Inflammatory macrophage treated with lipopolysaccharide for 4 hours (primary cell): Measurements from ENCODE around the gene SLC16A13.
"Not testable (repeated sequence)": the region's sequence is repeated elsewhere in the genome, so short reads cannot be mapped to it uniquely, and the experiment has no call there.

Source experiments
- DNase-seq: peaks from one replicate; pipeline ENCODE4 v3.0.0-alpha.2; 2020

The SLC16A13 gene

GRCh38 chr17:7035591-7036368, at the start of gene SLC16A13:
SLC16A13 (plus strand) TSS chr17:7036015; CDS start chr17:7036383, 368 bp downstream.
- DNase-seq, result peak; percentile 96

GRCh38 chr17:6986676-6987075, 49.1 kb upstream of the SLC16A13 start:
- no peak for DNase-seq

GRCh38 chr17:6989779-6990178, 46.0 kb upstream of the SLC16A13 start:
- DNase-seq, result no peak

GRCh38 chr17:6993613-6994056, 42.2 kb upstream of the SLC16A13 start:
- DNase-seq, result not testable (repeated sequence)

GRCh38 chr17:6994118-6994598, 41.7 kb upstream of the SLC16A13 start:
- no peak for DNase-seq

GRCh38 chr17:6994666-6995256, 41.1 kb upstream of the SLC16A13 start:
- DNase-seq, result no peak

- no peak for DNase-seq
These were observed 40.1 kb upstream of the SLC16A13 start, which contains the start of gene ALOX12 for GRCh38 chr17:6995500-6996255. ALOX12 (plus strand) TSS chr17:6996049; CDS start chr17:6996118, 69 bp downstream.

GRCh38 chr17:6996256-6997011, 39.4 kb upstream of the SLC16A13 start:
- DNase-seq, result no peak

GRCh38 chr17:6997171-6997570, 38.6 kb upstream of the SLC16A13 start:
- DNase-seq, result no peak

- DNase-seq, result no peak
These were observed 36.8 kb upstream of the SLC16A13 start for GRCh38 chr17:6998855-6999508.

GRCh38 chr17:7001318-7001961, 34.4 kb upstream of the SLC16A13 start:
- no peak for DNase-seq

- no peak for DNase-seq
These were observed 33.3 kb upstream of the SLC16A13 start for GRCh38 chr17:7002288-7003047.

GRCh38 chr17:7003745-7004144, 32.1 kb upstream of the SLC16A13 start:
- no peak for DNase-seq

- DNase-seq, result peak; percentile 68
These were observed 31.2 kb upstream of the SLC16A13 start for GRCh38 chr17:7004398-7005253.

GRCh38 chr17:7005716-7006115, 30.1 kb upstream of the SLC16A13 start:
- DNase-seq, result no peak

- DNase-seq, result no peak
These were observed 28.7 kb upstream of the SLC16A13 start for GRCh38 chr17:7007143-7007542.

- DNase-seq, result no peak
These were observed 25.3 kb upstream of the SLC16A13 start for GRCh38 chr17:7010523-7010922.

- DNase-seq, result no peak
These were observed 24.4 kb upstream of the SLC16A13 start for GRCh38 chr17:7011415-7011814.

GRCh38 chr17:7011942-7012254, 23.9 kb upstream of the SLC16A13 start:
- DNase-seq, result no peak
